A673 (cell line): Measurements from ENCODE around the gene MCRS1. TPM values are rescaled to one million over a fixed set of nuclear protein-coding genes. Genes with fewer than 3 reads are reported as not detected.

ENCODE experiments used
- BruUV-seq: library from RNA; stranded (reverse); fragments of 400-500 nt; replicated peaks from 2 replicates; lab custom pipeline; 2021; lab: Mats Ljungman, UMichigan
- CTCF ChIA-PET: fragments of 300-600 bp; sonication (Branson Sonifier 250); formaldehyde crosslinking; loops from one replicate; lab custom pipeline; 2022; ENCODE audit warnings: antibody characterized with exemption; lab: Charles Lee
- POLR2A ChIA-PET: fragments of 300-600 bp; sonication (Branson Sonifier 250); formaldehyde crosslinking; loops from one replicate; lab custom pipeline; 2022; ENCODE audit warnings: antibody characterized with exemption; ENCODE audit not compliant: low non-redundant PET; lab: Charles Lee
- DNase-seq: peaks from one replicate; pipeline ENCODE4 v3.0.0-alpha.2; 2015; ENCODE audit warnings: low spot score
- H3K27ac ChIP-seq: fragments of 200-600 bp; sonication (generic); 2 replicates; pipeline ENCODE4 v1.5.1; 2016; ENCODE audit warnings: mixed run types, low read depth, mild to moderate bottlenecking, mixed read lengths, antibody characterized with exemption, low read length; ENCODE audit not compliant: poor library complexity, severe bottlenecking
- H3K27me3 ChIP-seq: fragments of 200-600 bp; sonication (generic); replicated peaks from 2 replicates; pipeline ENCODE4 v1.6.1; 2017; ENCODE audit warnings: mixed run types, low read depth, mild to moderate bottlenecking, mixed read lengths, antibody characterized with exemption, low read length; ENCODE audit not compliant: insufficient read depth, poor library complexity
- H3K36me3 ChIP-seq: fragments of 200-600 bp; sonication (generic); 2 replicates; pipeline ENCODE4 v1.6.1; 2016; ENCODE audit warnings: mixed run types, mild to moderate bottlenecking, mixed read lengths, antibody characterized with exemption, low read length; ENCODE audit not compliant: insufficient read depth, poor library complexity, severe bottlenecking
- H3K4me1 ChIP-seq: fragments of 200-600 bp; sonication (generic); 2 replicates; pipeline ENCODE4 v1.6.1; 2017; ENCODE audit warnings: mixed run types, mild to moderate bottlenecking, mixed read lengths, antibody characterized with exemption, low read length; ENCODE audit not compliant: insufficient read depth, poor library complexity, severe bottlenecking
- H3K4me3 ChIP-seq: fragments of 200-600 bp; sonication (generic); 2 replicates; pipeline ENCODE4 v1.5.1; 2016; ENCODE audit warnings: low read depth, mixed run types, mild to moderate bottlenecking, mixed read lengths, low read length; ENCODE audit not compliant: poor library complexity, severe bottlenecking
- H3K9me3 ChIP-seq: fragments of 200-600 bp; sonication (generic); 2 replicates; pipeline ENCODE4 v1.6.1; 2016; ENCODE audit warnings: mixed run types, low read depth, mild to moderate bottlenecking, mixed read lengths, antibody characterized with exemption, low read length; ENCODE audit not compliant: poor library complexity, severe bottlenecking
- EZH2 ChIP-seq: fragments of 200-600 bp; sonication (generic); IDR thresholded peaks from 2 replicates; pipeline ENCODE4 v1.6.1; 2017; ENCODE audit warnings: borderline replicate concordance, low read depth, mild to moderate bottlenecking, mixed read lengths, antibody characterized with exemption, low read length; ENCODE audit not compliant: poor library complexity, severe bottlenecking
- intact Hi-C: fragments of 100-400 bp; cut with micrococcal nuclease; formaldehyde crosslinking; loops from one replicate; pipeline ENCODE4 v1.10.0; 2022; ENCODE audit not compliant: unreplicated experiment
- total RNA-seq: library from RNA; stranded (reverse); gene quantifications from 2 replicates; pipeline ENCODE4 v1.2.3, GENCODE V29; 2021
- TF ChIP-seq, protein P1 (sequence below): fragments of 300-800, 200-600 bp; sonication (generic); conservative IDR thresholded peaks from 2 replicates; pipeline ENCODE4 v1.5.1; 2017; ENCODE audit warnings: low read depth, mild to moderate bottlenecking, antibody characterized with exemption, low read length, moderate library complexity, mixed read lengths

Gene MCRS1
- total RNA-seq, 1 experiment from 2014 or later, result 79.6 TPM

DNA sequence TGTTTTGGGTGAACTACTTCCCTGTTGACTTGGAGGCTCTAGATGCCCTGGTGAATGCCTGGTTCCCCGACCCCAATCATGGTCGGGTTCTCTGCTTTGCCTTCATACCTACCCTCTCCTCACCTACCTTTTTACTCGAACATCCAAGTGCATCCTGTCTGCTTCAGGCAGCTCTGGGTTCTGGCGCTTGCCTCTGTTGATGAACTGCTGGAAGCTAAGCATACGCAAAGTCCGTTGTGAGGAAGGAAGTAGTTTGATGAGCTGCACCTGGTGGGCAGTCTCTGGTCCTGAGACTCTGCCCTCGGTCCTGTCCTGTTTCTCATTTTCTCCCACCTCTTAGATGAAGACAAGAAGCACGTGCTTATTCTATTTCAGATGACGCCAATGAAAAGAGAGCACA is 15.5 kb downstream of the MCRS1 start:
- intact Hi-C loops, result no loop called here
- H3K27ac ChIP-seq, result no peak overlapping the region
- no peaks in the 10 kb centered on the region for H3K4me1 ChIP-seq
- no peaks in the 10 kb centered on the region for H3K27me3 ChIP-seq
- BruUV-seq, result no TSS peak
- no peaks in the 10 kb centered on the region for H3K36me3 ChIP-seq
- POLR2A ChIA-PET, result no interaction called here
- H3K9me3 ChIP-seq, result no peaks in the 10 kb centered on the region
- H3K4me3 ChIP-seq, result no peak overlapping the region
- CTCF ChIA-PET, result interaction anchor here (0.5 kb wide), 1 partner anchor 17 kb away, joined by 7 read pairs; no protein-coding TSS in a partner anchor
- TF ChIP-seq, protein P1, sequence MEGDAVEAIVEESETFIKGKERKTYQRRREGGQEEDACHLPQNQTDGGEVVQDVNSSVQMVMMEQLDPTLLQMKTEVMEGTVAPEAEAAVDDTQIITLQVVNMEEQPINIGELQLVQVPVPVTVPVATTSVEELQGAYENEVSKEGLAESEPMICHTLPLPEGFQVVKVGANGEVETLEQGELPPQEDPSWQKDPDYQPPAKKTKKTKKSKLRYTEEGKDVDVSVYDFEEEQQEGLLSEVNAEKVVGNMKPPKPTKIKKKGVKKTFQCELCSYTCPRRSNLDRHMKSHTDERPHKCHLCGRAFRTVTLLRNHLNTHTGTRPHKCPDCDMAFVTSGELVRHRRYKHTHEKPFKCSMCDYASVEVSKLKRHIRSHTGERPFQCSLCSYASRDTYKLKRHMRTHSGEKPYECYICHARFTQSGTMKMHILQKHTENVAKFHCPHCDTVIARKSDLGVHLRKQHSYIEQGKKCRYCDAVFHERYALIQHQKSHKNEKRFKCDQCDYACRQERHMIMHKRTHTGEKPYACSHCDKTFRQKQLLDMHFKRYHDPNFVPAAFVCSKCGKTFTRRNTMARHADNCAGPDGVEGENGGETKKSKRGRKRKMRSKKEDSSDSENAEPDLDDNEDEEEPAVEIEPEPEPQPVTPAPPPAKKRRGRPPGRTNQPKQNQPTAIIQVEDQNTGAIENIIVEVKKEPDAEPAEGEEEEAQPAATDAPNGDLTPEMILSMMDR, result no peak
- no peak for TF ChIP-seq EZH2
- DNase-seq, result no peak

DNA sequence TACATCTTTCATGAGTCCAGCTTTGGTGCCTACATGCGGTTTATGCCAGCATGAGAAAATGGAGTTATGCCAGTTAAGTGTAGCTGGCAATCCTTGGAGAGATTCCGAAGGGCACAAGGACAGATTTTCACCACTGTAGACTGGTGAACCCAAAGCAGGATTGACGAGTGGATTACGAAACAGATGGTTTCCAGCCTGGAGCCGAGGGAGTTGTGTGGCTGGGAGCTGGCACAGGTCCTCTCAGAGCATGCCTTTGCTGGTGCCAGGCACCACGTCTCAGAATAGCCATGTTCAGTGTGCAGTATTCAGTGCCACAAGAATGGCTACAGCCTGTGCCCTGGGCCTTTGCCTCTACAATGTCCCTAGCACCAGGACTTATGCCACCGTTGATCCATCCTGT is 15.9 kb downstream of the MCRS1 start:
- intact Hi-C loops, result no loop called here
- Histone ChIP-seq H3K27me3 (no peaks in the 10 kb centered on the region), H3K4me3 (no peak overlapping the region), H3K36me3 (no peaks in the 10 kb centered on the region), H3K9me3 (no peaks in the 10 kb centered on the region), H3K27ac (no peak overlapping the region), H3K4me1 (no peaks in the 10 kb centered on the region)
- DNase-seq, result no peak
- TF ChIP-seq, protein P1, result no peak
- no peak for TF ChIP-seq EZH2
- POLR2A ChIA-PET, result no interaction called here
- CTCF ChIA-PET, result no interaction called here
- BruUV-seq, result no TSS peak

DNA sequence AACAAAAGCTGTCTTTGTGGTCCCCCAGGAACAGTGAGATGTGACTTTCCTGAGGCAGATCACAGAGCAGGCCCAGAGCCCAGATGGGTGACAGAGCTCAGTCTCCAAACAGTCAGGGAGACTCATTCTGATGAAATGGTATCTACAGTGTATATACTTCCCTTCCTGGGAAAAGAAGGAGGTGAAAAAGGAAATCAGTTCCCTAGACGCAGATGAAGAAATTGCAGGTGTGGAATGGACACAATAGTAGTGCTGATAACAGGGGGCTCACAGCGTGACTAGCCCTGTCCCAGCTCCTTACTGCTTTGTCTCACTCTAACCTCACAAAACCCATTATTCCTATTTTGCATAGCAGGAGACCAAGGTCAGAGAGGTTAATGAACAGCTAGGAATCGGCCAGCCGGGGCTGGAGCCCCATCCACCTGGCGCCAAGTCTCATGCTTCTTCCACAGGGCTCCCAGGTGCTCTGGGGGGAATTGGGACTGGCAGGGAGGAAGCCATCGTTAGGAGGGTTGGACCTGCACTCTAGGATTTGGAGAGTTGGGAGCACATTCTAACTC is 17.2 kb downstream of the MCRS1 start:
- POLR2A ChIA-PET, result interaction anchor here (0.5 to 0.6 kb wide), 3 partner anchors 17 to 281 kb away, joined by 3 to 7 read pairs (median 3); no protein-coding TSS in a partner anchor
- Histone ChIP-seq H3K36me3 (no peaks in the 10 kb centered on the region), H3K9me3 (no peaks in the 10 kb centered on the region), H3K27ac (no peak overlapping the region), H3K27me3 (no peaks in the 10 kb centered on the region), H3K4me1 (no peaks in the 10 kb centered on the region), H3K4me3 (no peak overlapping the region)
- intact Hi-C loops, result no loop called here
- no TSS peak for BruUV-seq
- DNase-seq, result no peak
- TF ChIP-seq, protein P1, result no peak
- TF ChIP-seq EZH2, result no peak
- CTCF ChIA-PET, result interaction anchor here (0.8 kb wide), 1 partner anchor 203 kb away, joined by 3 read pairs; no protein-coding TSS in a partner anchor
